ENCODE results near the gene VCL.

- TF ChIP-seq POLR2AphosphoS5 (IDR thresholded peaks at IDR 0.05; ENCODE audit: low read depth, low read length), result no peak
- TF ChIP-seq YY1 (IDR thresholded peaks at IDR 0.05; ENCODE audit: extremely low read depth, insufficient replicate concordance, low read depth, low read length), result no peak
- TF ChIP-seq SIN3A (IDR thresholded peaks at IDR 0.05; ENCODE audit: low read depth), result no peak
- no peak for TF ChIP-seq CTCF (IDR thresholded peaks at IDR 0.05 in 2 of 3, conservative IDR thresholded peaks at IDR 0.05 in 1 of 3; ENCODE audit: borderline replicate concordance in 1 of 3, insufficient read depth in 1 of 3, low read depth in 2 of 3, low read length in 2 of 3)
- TF ChIP-seq SP1 (IDR thresholded peaks at IDR 0.05; ENCODE audit: low read depth), result no peak
- no peak for TF ChIP-seq EZH2 (IDR thresholded peaks at IDR 0.05)
- no peak for TF ChIP-seq POLR2A (IDR thresholded peaks at IDR 0.05; ENCODE audit: borderline replicate concordance, extremely low read depth, insufficient read depth, insufficient read length)
- TF ChIP-seq FOSL1 (IDR thresholded peaks at IDR 0.05; ENCODE audit: low read depth), result no peak
- TF ChIP-seq CEBPB (IDR thresholded peaks at IDR 0.05; ENCODE audit: low read depth), result no peak
Measured at GRCh38 chr10:73953665-73954064, 44.3 kb upstream of the VCL start.

Measured in HCT116 (cell line).